IMR-90 (cell line): ENCODE data around the gene GALNT9. TPM values are rescaled to one million over a fixed set of nuclear protein-coding genes. Genes with fewer than 3 reads are reported as not detected.

Experiments
- ATAC-seq: fragments of 200-7000 bp; cut with Tn5 transposase; 2 replicates; pipeline ENCODE4 v1.9.1; 2020; ENCODE audit warnings: low read depth, mild to moderate bottlenecking, moderate library complexity
- BruUV-seq: library from RNA; stranded (reverse); fragments of 400-500 nt; replicated peaks from 2 replicates; lab custom pipeline; 2021; lab: Mats Ljungman, UMichigan
- CTCF ChIA-PET: fragments of 300-600 bp; formaldehyde crosslinking; extraction: SDS; loops from one replicate; lab custom pipeline; 2021; ENCODE audit warnings: antibody characterized with exemption; lab: Yijun Ruan, JAX
- POLR2A ChIA-PET: fragments of 300-600 bp; sonication (Branson Sonifier 250); formaldehyde crosslinking; loops from one replicate; lab custom pipeline; 2022; ENCODE audit warnings: antibody characterized with exemption; ENCODE audit not compliant: unreplicated experiment; lab: Charles Lee
- DNase-seq: peaks from one replicate; pipeline ENCODE4 v3.0.0; 2013
- H2AFZ ChIP-seq: replicated peaks from 2 replicates; pipeline ENCODE3; 2013; ENCODE audit warnings: low read length, mild to moderate bottlenecking; ENCODE audit not compliant: poor library complexity
- H2AK5ac ChIP-seq: 2 replicates; pipeline ENCODE4 v1.6.1; 2013; ENCODE audit warnings: low read depth, low read length, inconsistent platforms
- H2AK9ac ChIP-seq: replicated peaks from 2 replicates; pipeline ENCODE3; 2013; ENCODE audit warnings: mild to moderate bottlenecking, low read depth, low read length, moderate library complexity; ENCODE audit not compliant: poor library complexity
- H2BK120ac ChIP-seq: 2 replicates; pipeline ENCODE4 v1.6.1; 2013; ENCODE audit warnings: low read depth, low read length, inconsistent platforms
- H2BK15ac ChIP-seq: 3 replicates; pipeline ENCODE4 v1.6.1; 2013; ENCODE audit warnings: low read depth, low read length, inconsistent platforms
- H2BK20ac ChIP-seq: 2 replicates; pipeline ENCODE4 v1.6.1; 2013; ENCODE audit warnings: low read depth, mild to moderate bottlenecking, inconsistent platforms, low read length, moderate library complexity
- H2BK5ac ChIP-seq: 2 replicates; pipeline ENCODE4 v1.6.1; 2013; ENCODE audit warnings: mild to moderate bottlenecking, low read depth, low read length, inconsistent platforms; ENCODE audit not compliant: poor library complexity, severe bottlenecking
- H3K14ac ChIP-seq: replicated peaks from 2 replicates; pipeline ENCODE4 v1.6.1; 2013; ENCODE audit warnings: low read depth, low read length, inconsistent platforms
- H3K18ac ChIP-seq: 2 replicates; pipeline ENCODE4 v1.6.1; 2013; ENCODE audit warnings: low read depth, low read length, control low read depth
- H3K23ac ChIP-seq: 2 replicates; pipeline ENCODE4 v1.6.1; 2013; ENCODE audit warnings: low read depth, low read length, inconsistent platforms
- H3K27ac ChIP-seq: 2 replicates; pipeline ENCODE4 v1.5.1; 2013; ENCODE audit warnings: mild to moderate bottlenecking, control low read depth, low read length; ENCODE audit not compliant: insufficient read depth
- H3K27me3 ChIP-seq: 2 replicates; pipeline ENCODE4 v1.6.1; 2013; ENCODE audit warnings: low read length; ENCODE audit not compliant: control insufficient read depth, insufficient read depth
- H3K36me3 ChIP-seq: 2 replicates; pipeline ENCODE4 v1.6.1; 2013; ENCODE audit warnings: low read length, mixed read lengths; ENCODE audit not compliant: control insufficient read depth, insufficient read depth
- H3K4ac ChIP-seq: 2 replicates; pipeline ENCODE4 v1.6.1; 2013; ENCODE audit warnings: low read depth, low read length, inconsistent platforms
- H3K4me1 ChIP-seq: 2 replicates; pipeline ENCODE4 v1.6.1; 2013; ENCODE audit warnings: low read length, mixed read lengths; ENCODE audit not compliant: control insufficient read depth, insufficient read depth
- H3K4me2 ChIP-seq: 2 replicates; pipeline ENCODE4 v1.6.1; 2013; ENCODE audit warnings: low read depth, mild to moderate bottlenecking, control low read depth, low read length, moderate library complexity
- H3K4me3 ChIP-seq: 2 replicates; pipeline ENCODE4 v1.5.1; 2013; ENCODE audit warnings: low read depth, mild to moderate bottlenecking, control low read depth, low read length, moderate library complexity; ENCODE audit not compliant: insufficient read depth
- H3K56ac ChIP-seq: 2 replicates; pipeline ENCODE4 v1.6.1; 2013; ENCODE audit warnings: low read length, inconsistent platforms; ENCODE audit not compliant: insufficient read depth; ENCODE audit errors: extremely low read depth
- H3K79me1 ChIP-seq, 2 experiments: 2 replicates each; pipeline ENCODE4 v1.6.1; 2013; ENCODE audit warnings: low read length in 2 of 2, inconsistent platforms in 1 of 2, low read depth in 1 of 2
- H3K9ac ChIP-seq: 2 replicates; pipeline ENCODE4 v1.6.1; 2013; ENCODE audit warnings: low read depth, low read length, control low read depth
- H3K9me1 ChIP-seq: 2 replicates; pipeline ENCODE4 v1.6.1; 2013; ENCODE audit warnings: low read length, inconsistent platforms; ENCODE audit not compliant: insufficient read depth
- H3K9me3 ChIP-seq: 2 replicates; pipeline ENCODE4 v1.6.1; 2013; ENCODE audit warnings: low read length; ENCODE audit not compliant: control insufficient read depth, insufficient read depth
- H4K20me1 ChIP-seq: 2 replicates; pipeline ENCODE4 v1.6.1; 2013; ENCODE audit warnings: low read length, inconsistent platforms; ENCODE audit not compliant: insufficient read depth
- H4K5ac ChIP-seq: 2 replicates; pipeline ENCODE4 v1.6.1; 2013; ENCODE audit warnings: mild to moderate bottlenecking, low read depth, low read length, control low read depth
- H4K8ac ChIP-seq, 2 experiments: 2 replicates each; pipeline ENCODE4 v1.6.1; 2013; ENCODE audit warnings: low read depth in 2 of 2, low read length in 2 of 2, control low read depth in 1 of 2, inconsistent platforms in 1 of 2
- H4K91ac ChIP-seq: 2 replicates; pipeline ENCODE4 v1.6.1; 2013; ENCODE audit warnings: low read depth, low read length, inconsistent platforms; ENCODE audit not compliant: insufficient read depth
- CEBPB ChIP-seq: IDR thresholded peaks from 2 replicates; pipeline ENCODE4 v1.6.1; 2012; ENCODE audit warnings: low read depth, low read length, improper control_type of control experiment
- CHD1 ChIP-seq: IDR thresholded peaks from 2 replicates; pipeline ENCODE4 v1.6.1; 2012; ENCODE audit warnings: low read depth, low read length, improper control_type of control experiment
- ELK1 ChIP-seq: fragments of 150-350 bp; IDR thresholded peaks from 2 replicates; pipeline ENCODE4 v1.6.1; 2016; ENCODE audit warnings: low read depth, mild to moderate bottlenecking, low read length, moderate library complexity, borderline replicate concordance
- FOS ChIP-seq: fragments of 150-350 bp; IDR thresholded peaks from 2 replicates; pipeline ENCODE4 v1.6.1; 2016; ENCODE audit warnings: low read depth, low read length
- MAFK ChIP-seq: IDR thresholded peaks from 2 replicates; pipeline ENCODE4 v1.6.1; 2012; ENCODE audit warnings: low read depth, low read length, improper control_type of control experiment
- MAZ ChIP-seq: IDR thresholded peaks from 2 replicates; pipeline ENCODE4 v1.6.1; 2012; ENCODE audit warnings: low read depth, mild to moderate bottlenecking, low read length, improper control_type of control experiment, moderate library complexity, borderline replicate concordance
- MXI1 ChIP-seq: IDR thresholded peaks from 2 replicates; pipeline ENCODE4 v1.6.1; 2012; ENCODE audit warnings: low read depth, mild to moderate bottlenecking, low read length, moderate library complexity, borderline replicate concordance
- NFE2L2 ChIP-seq: fragments of 150-350 bp; IDR thresholded peaks from 2 replicates; pipeline ENCODE4 v1.6.1; 2016; ENCODE audit warnings: low read depth, mild to moderate bottlenecking, low read length
- RAD21 ChIP-seq: IDR thresholded peaks from 2 replicates; pipeline ENCODE4 v1.6.1; 2012; ENCODE audit warnings: low read length, improper control_type of control experiment
- RFX5 ChIP-seq: IDR thresholded peaks from 2 replicates; pipeline ENCODE4 v1.8.0; 2012; ENCODE audit warnings: low read depth, mild to moderate bottlenecking, low read length, moderate library complexity
- SMC3 ChIP-seq: fragments of 150-350 bp; IDR thresholded peaks from 2 replicates; pipeline ENCODE4 v1.6.1; 2016; ENCODE audit warnings: low read depth, mild to moderate bottlenecking, antibody characterized with exemption, low read length, moderate library complexity
- USF2 ChIP-seq: fragments of 150-350 bp; IDR thresholded peaks from 2 replicates; pipeline ENCODE4 v1.6.1; 2017; ENCODE audit warnings: mild to moderate bottlenecking, antibody characterized with exemption, low read length, low read depth
- WGBS, 2 experiments: methylation state at CpG; one replicate each; pipeline versions ENCODE4 v1.1.5 to v1.1.7; 2013; ENCODE audit warnings: missing lambda C conversion rate in 2 of 2; ENCODE audit not compliant: insufficient read length in 1 of 2; ENCODE audit errors: extremely low coverage in 2 of 2; 5-methylcytosine and 5-hydroxymethylcytosine counted together
- dilution Hi-C: fragments of 300-500 bp; cut with HindIII; formaldehyde crosslinking; loops from one replicate; pipeline ENCODE4 v1.14.3; 2018; ENCODE audit warnings: low sequenced_read_pairs; ENCODE audit not compliant: unreplicated experiment
- in situ Hi-C: fragments of 300-500 bp; cut with MboI; formaldehyde crosslinking; loops from 3 replicates; pipeline ENCODE4 v1.14.3; 2019; ENCODE audit warnings: low sequenced_read_pairs, inconsistent platforms, mixed read lengths
- intact Hi-C: fragments of 100-400 bp; cut with micrococcal nuclease; formaldehyde crosslinking; loops from 2 replicates; pipeline ENCODE4 v1.10.0; 2022
- polyA plus RNA-seq, 3 experiments: library from polyadenylated mRNA; depleted of rRNA; stranded (reverse); fragments of >200 nt; gene quantifications; 2 replicates each; pipeline ENCODE4 v1.2.3, GENCODE V29; 2012; ENCODE audit warnings: low replicate concordance in 1 of 3
- total RNA-seq: library from RNA; depleted of rRNA; stranded (reverse); fragments of >200 nt; gene quantifications from 2 replicates; pipeline ENCODE4 v1.2.3, GENCODE V29; 2012
- TF ChIP-seq, protein P1 (sequence below): conservative IDR thresholded peaks from 2 replicates; pipeline ENCODE4 v1.5.1; 2012; ENCODE audit warnings: mild to moderate bottlenecking, low read depth, low read length, improper control_type of control experiment

Gene GALNT9
- total and polyA plus RNA-seq, 2 of the 4 experiments (the other 2 are of a cell fraction), result under 0.01 to 0.12 TPM

DNA sequence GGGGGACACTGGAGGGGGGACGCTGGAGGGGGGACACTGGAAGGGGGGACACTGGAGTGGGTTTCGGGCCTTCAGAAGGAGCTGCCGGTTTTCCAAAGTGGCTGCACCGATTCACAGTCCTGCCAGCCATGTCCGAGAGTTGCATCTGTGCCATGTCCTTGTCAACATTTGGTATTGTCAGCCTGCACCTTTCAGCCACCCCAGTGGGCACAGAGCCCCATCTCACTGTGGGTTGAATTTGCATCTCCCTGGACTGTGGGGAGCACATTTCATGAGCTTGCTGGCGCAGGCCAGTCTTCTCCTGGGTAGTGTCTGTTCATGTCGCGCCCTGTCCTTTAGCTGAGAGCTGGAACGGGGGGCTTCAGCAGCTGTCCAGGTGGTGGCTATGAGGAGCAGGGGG is 72.7 kb downstream of the GALNT9 start:
- ATAC-seq, result no peak
- H4K20me1 ChIP-seq, result no peaks in the 10 kb centered on the region
- H3K18ac ChIP-seq, result no peak overlapping the region
- in situ Hi-C loops (no loop called here), dilution Hi-C loops (no loop called here), intact Hi-C loops (no loop called here)
- TF ChIP-seq RAD21 (no peak), FOS (no peak), CEBPB (no peak), ELK1 (no peak), USF2 (no peak), MXI1 (no peak), CHD1 (no peak), MAZ (no peak), RFX5 (no peak), NFE2L2 (no peak), MAFK (no peak), SMC3 (no peak)
- TF ChIP-seq, protein P1, sequence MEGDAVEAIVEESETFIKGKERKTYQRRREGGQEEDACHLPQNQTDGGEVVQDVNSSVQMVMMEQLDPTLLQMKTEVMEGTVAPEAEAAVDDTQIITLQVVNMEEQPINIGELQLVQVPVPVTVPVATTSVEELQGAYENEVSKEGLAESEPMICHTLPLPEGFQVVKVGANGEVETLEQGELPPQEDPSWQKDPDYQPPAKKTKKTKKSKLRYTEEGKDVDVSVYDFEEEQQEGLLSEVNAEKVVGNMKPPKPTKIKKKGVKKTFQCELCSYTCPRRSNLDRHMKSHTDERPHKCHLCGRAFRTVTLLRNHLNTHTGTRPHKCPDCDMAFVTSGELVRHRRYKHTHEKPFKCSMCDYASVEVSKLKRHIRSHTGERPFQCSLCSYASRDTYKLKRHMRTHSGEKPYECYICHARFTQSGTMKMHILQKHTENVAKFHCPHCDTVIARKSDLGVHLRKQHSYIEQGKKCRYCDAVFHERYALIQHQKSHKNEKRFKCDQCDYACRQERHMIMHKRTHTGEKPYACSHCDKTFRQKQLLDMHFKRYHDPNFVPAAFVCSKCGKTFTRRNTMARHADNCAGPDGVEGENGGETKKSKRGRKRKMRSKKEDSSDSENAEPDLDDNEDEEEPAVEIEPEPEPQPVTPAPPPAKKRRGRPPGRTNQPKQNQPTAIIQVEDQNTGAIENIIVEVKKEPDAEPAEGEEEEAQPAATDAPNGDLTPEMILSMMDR, result no peak
- no peak overlapping the region for H2AK5ac ChIP-seq
- no peaks in the 10 kb centered on the region for H3K36me3 ChIP-seq
- DNase-seq, result no peak
- H3K4ac ChIP-seq, result no peak overlapping the region
- WGBS, 2 experiments, result 49% methylated on average over 3 of the region's 9 CpGs; no CpG with 5 or more reads in 1 of the 2 experiments
- H3K9me3 ChIP-seq, result no peaks in the 10 kb centered on the region
- no peak overlapping the region for H3K56ac ChIP-seq
- no peak overlapping the region for H2BK120ac ChIP-seq
- H3K9me1 ChIP-seq, result no peaks in the 10 kb centered on the region
- H3K4me2 ChIP-seq, result no peak overlapping the region
- no peak overlapping the region for H2BK5ac ChIP-seq
- no peak overlapping the region for H3K14ac ChIP-seq
- no peaks in the 10 kb centered on the region; the same call in 1 of the 2 replicates for H3K27me3 ChIP-seq
- H3K4me1 ChIP-seq, result no peaks in the 10 kb centered on the region
- no peak overlapping the region for H2BK15ac ChIP-seq
- no peaks in the 10 kb centered on the region for H3K79me1 ChIP-seq
- H2AK9ac ChIP-seq, result no peak overlapping the region
- H4K91ac ChIP-seq, result no peak overlapping the region
- BruUV-seq, result no TSS peak
- no peak overlapping the region for H3K23ac ChIP-seq
- H2AFZ ChIP-seq, result no peak overlapping the region
- POLR2A ChIA-PET, result no interaction called here
- no peak overlapping the region for H3K4me3 ChIP-seq
- H3K27ac ChIP-seq, result no peak overlapping the region
- no peak overlapping the region for H3K9ac ChIP-seq
- H4K8ac ChIP-seq, result no peak overlapping the region
- H4K5ac ChIP-seq, result no peak overlapping the region
- H2BK20ac ChIP-seq, result no peak overlapping the region
- CTCF ChIA-PET, result no interaction called here
